CD4-positive, alpha-beta T cell treated with Interleukin-21 for 1 hour (primary cell): Measurements from ENCODE around the gene EZH1.

Experiments
- DNase-seq: peaks from one replicate; pipeline ENCODE4 v3.0.0-alpha.2; 2020

The EZH1 gene

DNA sequence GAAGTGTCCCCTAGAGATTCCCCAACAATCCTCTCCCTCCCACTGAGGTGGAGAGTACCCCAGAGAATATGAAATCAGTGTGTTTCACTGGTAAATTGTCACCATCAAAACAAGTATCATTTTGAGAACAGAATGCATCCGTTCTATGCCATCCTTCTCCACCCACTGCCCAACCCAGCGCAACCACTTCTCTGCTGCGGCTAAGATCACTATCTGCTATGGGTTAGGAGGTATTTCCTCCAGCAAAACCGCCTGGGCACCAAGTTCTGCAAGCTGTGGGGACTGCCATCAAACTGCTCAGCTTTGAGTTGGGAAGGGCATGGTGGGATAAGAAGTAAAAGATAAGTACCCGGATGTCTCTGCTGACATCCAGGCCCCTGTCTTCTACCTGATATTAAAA is 38.1 kb downstream of the EZH1 start:
- peak; percentile 66 for DNase-seq

DNA sequence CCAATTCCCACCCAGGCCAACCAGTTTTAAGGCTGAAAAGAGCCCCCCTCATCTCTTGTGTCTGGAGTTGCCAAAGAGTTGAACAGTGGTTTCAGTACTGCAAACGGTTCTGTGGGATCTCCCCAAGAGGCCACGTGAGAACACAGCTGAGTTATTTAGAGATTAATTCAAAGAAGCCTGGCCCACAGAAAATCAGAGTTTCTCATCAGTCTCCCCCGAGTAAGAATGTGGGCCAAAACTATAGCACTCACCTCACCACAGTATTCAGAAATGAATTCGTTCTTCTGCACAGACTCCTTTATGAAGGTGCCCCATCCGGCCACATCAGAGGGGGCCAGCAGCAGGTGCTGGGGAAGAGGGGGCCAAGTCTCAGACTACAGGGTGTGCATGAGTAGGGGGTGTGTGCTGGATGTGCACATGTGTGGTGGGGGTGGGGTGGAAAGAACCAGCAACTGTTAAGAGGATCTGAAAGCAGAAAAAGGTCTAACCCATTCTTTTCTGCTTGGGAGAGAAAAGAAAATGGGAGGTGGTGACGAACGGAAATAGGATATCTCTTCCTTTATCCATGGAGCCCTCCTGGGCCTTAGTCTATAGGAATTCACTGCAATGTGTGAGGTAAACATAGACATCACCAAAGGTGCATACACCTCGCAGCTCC is 39.9 kb downstream of the EZH1 start:
- no peak for DNase-seq

DNA sequence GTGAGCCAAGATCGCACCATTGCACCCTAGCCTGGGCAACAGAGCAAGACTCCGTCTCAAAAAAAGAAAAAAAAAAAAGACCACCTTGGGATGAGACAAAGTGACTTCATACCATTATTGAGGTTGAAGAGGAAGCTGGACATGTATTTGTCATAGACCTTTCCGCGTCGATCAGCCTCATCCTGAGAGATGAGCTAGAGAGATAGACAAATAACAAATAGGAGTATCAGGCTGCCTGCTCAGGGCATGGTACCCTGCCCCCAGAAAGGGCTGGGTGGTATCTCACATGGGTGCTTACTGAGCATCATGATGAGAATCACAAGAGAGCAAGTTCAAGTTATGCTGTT is 40.4 kb downstream of the EZH1 start:
- DNase-seq, result no peak

DNA sequence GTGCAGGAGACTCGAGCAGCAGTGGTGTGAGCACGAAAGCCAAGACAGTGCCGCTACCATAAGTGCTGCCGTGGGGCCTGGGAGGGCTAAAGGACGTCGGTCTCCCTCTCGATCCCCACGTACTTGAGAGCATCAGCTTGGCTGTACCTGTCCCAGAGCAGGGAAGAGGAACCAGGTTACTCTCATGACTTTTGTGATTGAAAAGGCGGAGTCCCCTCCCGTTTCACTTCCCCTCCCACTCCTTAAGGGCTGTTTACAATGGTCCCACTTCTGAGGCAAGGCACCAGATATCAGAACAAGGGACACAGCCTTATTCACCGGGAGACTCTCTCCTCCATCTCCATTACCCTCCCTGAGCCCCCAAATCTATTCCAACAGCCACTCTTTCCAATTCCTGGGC is 42.4 kb downstream of the EZH1 start:
- no peak for DNase-seq

DNA sequence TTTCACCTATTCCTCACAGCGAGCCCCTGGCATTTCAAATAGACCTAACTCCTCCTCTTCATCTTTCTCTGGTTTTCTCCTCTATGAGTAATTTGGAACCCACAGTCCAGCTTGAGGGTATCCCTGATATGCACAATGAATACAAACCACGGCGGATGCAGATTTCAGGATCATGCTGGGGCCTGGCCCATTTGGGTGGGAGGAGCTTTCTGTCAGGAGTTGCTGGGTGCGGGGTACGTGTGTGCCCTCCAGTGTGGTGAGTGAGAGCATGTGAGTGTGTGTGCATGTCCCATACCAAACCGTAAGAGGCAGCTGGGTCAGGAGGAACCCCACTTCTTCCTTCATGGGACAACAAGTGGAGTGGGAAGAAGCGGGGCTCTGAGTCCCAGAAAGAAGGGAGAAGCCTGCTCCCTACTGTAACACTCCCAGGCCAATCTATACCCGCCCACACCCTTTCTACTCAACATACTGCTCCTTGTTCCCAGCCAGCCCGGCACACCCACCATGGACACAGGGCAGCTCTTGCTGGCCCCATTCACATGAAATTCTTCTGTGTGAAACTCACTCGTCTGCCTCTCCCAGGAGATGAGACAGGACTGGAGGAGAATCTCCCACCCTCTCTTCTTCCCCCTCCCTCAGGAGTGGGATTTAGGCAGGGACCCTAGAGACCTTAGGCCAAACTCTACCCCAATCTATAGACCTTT is 44.1 kb downstream of the EZH1 start:
- DNase-seq, result no peak

DNA sequence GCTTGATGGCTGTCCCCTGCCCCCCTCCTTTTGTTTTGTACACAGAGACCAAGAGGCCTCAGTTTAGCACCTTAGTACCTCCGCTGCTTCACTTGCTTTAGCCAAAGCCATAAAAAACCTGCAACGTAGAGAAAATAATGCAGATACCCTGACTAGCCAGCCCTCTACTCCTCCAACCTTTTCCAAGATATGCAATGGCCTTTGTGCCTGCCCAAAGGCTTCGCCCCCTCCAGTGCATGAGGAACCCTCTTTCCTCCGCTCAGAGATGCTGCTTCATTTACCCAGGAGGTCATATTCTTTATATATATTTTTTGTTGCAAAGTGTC is 45.5 kb downstream of the EZH1 start:
- no peak for DNase-seq

DNA sequence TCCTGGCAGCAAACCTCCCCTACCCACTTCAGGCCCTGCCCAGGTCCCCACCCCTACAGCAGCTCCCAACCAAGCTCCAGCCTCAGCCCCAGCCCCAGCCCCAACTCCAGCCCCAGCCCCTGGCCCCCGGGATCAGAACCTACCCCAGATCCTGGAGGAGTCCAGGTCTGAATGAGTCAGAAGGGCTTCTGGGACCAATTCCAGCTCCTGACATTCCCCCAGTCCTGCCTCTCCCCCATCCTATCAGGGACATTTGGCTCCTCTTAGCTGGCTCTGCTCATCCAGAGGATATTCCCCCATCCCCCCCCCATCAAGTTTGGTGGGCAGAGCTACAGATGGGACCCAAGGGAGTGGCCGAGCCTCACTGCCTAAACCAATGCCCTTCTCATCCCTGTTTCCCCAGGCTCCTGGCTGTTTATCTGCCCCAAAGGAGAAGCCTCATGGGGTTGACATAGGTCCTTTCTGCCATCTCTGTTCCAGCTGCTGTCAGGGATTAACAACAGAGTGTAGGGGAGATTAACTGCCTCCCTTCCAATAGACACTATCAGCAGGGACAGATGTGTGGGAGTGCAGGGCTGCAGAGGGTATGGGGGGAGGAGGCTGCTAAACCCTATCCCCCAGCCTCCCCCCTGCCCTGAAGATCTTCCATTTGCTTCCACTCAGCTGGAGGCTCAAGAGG is 46.0 kb downstream of the EZH1 start:
- DNase-seq, result no peak

DNA sequence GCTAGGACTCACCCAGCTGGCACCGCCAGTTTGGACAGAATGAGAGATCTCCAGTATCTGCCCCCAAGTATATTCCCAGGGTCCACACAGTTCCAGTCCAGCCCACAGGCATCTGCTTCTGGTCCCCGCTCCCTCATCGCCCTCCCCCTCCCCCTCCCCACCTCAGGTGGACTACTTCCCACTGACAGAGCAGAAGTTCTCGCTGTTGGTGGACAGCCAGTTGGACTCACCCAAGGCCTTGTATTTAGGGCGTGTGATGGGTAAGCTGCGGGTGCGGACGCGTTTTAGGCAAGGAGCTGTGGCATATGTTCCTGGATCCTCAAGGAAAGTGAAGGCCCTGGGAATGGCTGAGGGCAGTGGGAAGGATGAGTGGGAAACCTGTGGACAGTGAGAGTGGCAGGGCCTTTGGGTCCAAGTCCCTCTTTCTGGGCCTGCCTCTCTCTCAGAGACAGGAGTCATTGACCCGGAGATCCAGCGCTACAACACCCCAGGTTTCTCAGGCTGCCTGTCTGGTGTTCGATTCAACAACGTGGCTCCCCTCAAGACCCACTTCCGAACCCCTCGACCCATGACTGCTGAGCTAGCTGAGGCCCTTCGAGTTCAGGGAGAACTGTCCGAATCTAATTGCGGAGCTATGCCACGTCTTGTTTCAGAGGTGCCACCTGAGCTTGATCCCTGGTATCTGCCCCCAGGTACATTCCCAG is 47.6 kb downstream of the EZH1 start:
- no peak for DNase-seq

DNA sequence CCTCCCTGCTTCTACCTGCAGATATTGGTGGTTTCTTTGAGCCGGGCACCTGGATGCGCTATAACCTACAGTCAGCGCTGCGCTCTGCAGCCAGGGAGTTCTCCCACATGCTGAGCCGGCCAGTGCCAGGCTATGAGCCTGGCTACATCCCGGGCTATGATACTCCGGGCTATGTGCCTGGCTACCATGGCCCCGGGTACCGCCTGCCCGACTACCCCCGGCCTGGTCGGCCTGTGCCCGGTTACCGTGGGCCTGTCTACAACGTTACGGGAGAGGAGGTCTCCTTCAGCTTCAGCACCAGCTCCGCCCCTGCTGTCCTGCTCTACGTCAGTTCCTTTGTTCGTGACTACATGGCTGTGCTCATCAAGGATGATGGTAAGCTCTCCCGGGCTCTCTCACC is 49.3 kb downstream of the EZH1 start:
- no peak for DNase-seq

DNA sequence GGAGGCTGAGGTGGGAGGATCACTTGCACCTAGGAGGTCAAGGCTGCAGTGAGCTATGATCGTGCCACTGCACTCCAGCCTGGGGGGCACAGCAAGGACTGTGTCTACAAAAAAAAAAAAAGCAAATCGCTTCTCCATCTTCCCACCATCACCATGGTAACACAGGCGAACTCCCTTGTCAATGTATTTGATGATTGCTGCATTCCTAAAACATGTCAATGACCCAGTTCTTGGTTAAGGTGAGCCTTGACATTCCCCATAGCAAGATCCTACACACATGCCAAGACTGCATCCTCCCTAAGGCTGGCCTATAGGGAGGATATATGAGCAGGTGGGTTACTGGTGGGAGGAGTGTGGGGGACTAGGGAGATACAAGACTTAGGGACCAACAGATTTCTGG is 50.3 kb downstream of the EZH1 start:
- DNase-seq, result no peak

DNA sequence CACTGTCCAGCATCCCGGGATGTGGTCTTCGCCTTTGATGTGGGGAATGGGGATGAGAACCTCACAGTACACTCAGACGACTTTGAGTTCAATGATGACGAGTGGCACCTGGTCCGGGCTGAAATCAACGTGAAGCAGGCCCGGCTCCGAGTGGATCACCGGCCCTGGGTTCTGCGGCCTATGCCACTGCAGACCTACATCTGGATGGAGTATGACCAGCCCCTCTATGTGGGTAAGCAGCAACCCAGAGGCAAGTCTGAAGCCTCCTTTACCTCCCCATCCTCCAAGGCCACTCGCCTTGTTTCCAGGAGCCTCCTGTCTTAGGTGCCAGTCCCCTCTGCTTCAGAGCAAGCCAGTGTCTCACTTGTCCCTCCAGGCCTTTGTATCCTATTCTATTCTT is 52.4 kb downstream of the EZH1 start:
- DNase-seq, result no peak

DNA sequence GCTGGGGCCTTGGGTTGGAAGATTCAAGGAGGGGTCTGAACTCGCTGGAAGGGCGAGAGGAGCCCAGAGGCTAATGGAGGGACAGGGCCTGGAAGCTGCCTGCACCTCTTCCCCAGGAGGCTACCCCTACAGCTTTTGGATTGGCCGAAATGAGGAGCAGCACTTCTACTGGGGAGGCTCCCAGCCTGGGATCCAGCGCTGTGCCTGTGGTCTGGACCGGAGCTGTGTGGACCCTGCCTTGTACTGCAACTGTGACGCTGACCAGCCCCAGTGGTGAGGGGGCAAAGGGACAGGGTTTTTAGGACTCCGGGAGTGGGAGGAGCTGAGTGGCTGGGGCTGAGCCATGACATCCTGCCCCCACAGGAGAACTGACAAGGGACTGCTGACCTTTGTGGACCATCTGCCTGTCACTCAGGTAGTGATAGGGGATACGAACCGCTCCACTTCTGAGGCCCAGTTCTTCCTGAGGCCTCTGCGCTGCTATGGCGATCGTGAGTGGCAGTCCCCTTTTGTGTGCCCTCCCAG is 53.8 kb downstream of the EZH1 start:
- DNase-seq, result no peak

DNA sequence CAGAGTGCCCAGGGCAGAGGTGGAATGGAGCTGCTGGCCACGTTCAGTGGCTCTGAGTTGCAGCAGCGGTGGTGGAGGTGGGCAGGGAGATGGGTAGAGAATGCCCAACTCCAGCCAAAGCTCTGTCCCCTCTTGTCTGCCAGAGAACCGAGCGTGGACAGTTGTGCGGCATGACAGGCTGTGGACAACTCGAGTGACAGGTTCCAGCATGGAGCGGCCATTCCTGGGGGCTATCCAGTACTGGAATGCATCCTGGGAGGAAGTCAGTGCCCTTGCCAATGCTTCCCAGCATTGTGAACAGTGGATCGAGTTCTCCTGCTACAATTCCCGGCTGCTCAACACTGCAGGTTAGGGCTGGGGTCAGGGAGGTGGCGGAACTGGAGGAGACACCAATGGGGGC is 54.2 kb downstream of the EZH1 start:
- no peak for DNase-seq

DNA sequence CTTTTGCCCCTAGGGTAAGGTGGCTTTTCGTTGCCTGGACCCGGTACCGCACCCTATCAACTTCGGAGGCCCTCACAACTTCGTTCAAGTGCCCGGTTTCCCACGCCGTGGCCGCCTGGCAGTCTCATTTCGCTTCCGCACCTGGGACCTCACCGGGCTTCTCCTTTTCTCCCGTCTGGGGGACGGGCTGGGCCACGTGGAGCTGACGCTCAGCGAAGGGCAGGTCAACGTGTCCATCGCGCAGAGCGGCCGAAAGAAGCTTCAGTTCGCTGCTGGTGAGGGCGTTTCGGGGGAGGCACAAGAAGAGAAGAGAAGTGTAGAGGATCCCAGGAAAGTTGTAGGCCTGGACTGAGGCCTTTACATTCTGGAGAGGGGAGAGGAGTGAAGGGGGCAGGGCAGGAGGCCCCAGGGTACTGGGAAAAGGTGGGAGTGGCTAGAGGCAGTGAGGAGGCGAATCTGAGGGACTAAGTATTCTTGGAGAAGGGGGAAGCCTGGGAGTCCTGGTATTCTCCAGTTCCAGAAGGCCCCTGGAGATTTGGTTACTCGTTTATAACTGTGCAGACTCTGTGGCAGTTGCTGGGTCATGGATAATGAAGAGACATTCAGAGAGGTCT is 57.0 kb downstream of the EZH1 start:
- DNase-seq, result no peak

DNA sequence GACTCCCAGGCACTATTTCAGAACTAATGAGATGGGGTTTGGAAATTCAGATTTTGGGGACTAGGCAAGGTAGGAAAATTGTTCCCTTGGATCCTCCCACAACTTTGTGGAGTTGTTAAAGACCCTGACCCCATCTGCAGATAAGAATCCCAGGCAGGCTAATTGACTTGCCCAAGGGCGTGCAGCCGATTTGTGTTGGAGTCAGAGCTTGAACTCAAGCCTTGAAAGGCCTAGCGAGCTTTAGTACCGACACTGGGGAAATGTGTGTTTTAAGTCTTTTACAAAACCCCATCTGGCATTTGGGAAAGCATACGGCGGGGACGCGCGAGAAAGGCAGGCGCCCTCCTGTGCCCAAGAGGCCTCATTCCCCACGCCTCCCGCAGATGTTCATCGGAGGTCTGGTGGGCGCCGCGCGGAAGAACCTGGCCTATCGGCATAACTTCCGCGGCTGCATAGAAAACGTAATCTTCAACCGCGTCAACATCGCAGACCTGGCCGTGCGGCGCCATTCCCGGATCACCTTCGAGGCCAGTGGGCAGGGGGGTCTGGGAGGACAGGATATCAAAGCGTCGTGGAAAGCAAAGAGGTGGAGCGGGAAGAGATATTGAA is 58.2 kb downstream of the EZH1 start:
- DNase-seq, result no peak

DNA sequence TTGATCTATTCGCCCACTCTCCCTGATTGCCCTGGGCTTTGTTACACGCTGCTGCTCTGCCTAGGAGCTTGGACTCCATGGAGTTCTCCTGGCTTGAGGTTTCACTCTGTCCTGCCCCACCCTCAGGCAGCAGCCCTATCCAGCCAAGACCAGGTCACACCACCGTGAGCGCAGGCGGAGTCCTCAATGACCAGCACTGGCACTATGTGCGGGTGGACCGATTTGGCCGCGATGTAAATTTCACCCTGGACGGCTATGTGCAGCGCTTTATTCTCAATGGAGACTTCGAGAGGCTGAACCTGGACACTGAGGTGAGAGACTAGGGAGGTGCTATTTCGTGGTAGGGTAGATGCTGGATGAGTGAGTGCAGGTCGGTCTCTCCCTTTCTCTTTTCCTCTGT is 59.0 kb downstream of the EZH1 start:
- DNase-seq, result no peak

DNA sequence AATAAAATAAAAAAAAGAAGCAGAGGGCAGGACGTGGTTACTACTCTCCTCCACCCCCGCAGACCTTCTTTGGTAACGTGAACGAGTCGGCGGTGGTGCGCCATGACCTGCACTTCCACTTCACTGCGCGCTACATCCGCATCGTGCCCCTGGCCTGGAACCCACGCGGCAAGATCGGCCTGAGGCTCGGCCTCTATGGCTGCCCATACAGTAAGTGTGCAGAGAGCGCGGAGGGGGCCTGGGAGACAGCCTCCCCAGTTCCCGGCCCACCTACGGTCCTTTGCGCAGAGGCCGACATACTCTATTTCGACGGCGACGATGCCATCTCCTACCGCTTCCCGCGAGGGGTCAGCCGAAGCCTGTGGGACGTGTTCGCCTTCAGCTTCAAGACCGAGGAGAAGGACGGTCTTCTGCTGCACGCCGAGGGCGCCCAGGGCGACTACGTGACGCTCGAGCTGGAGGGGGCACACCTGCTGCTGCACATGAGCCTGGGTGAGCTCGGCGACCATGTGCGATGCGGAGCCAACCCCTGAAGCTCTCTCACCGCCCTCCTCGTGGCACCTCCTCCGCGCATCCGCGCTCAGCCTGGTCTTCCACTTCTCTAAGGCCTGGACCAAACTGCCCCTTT is 59.8 kb downstream of the EZH1 start:
- no peak for DNase-seq

DNA sequence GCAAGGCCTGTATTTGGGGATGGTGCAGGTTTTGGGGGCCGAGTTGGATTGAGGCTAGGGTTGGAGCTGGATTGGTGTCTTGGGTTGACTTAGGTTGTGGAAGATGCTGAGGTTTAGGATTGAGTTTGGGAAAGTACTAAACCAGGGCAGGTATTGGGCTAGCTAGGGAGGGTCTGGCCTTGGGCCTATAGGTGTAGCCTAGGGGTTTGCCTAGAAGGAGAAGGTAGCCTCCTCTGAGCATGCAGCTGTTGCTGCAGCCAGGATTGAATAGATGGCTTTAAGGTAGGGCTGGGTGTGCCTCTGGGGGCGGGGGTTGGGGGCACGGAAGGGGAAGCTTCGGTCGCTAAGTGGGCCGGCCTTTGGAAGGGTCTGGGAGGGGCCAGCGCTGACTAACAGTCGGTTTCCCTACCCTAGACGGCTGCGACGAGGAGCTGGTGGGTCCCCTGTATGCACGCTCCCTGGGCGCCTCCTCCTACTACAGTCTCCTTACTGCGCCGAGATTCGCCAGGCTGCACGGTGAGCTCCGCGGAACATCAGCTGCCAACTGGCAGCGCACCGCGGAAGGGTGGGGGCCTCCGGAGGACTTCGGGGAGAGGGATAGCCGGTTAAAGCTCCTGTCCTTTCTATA is 61.3 kb downstream of the EZH1 start:
- DNase-seq, result no peak

DNA sequence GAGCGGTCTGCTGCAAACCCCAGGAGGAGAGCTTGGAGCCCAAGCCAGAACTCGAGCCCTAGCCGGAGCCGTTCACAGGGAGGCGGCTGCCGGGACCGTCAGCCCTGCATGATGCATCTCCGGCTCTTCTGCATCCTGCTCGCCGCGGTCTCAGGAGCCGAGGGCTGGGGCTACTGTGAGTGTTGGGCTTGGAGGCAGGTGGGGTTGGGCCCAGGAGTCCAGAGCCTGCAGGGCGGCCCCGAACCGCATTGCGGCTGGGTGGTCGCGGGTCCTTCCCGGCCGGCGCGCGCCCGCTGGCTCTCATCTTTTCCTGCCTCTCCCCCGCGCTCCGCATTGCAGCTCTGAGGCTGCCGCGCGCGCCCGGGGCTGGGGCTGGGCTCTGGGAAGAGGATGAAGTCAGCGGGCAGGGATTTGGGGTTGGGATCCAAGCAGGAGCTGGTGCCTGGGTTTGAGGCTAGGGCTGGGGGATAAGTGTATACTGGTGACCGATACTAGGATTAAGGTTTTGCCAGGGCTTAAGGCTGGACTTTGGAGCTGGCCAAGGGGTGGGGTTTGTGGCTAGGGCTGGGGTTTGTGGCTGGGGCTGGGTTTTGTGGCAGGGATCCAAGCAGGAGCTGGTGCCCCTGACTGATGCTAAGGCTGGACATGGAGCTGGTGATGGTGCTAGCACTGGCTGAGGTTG is 62.0 kb downstream of the EZH1 start:
- DNase-seq, result no peak

DNA sequence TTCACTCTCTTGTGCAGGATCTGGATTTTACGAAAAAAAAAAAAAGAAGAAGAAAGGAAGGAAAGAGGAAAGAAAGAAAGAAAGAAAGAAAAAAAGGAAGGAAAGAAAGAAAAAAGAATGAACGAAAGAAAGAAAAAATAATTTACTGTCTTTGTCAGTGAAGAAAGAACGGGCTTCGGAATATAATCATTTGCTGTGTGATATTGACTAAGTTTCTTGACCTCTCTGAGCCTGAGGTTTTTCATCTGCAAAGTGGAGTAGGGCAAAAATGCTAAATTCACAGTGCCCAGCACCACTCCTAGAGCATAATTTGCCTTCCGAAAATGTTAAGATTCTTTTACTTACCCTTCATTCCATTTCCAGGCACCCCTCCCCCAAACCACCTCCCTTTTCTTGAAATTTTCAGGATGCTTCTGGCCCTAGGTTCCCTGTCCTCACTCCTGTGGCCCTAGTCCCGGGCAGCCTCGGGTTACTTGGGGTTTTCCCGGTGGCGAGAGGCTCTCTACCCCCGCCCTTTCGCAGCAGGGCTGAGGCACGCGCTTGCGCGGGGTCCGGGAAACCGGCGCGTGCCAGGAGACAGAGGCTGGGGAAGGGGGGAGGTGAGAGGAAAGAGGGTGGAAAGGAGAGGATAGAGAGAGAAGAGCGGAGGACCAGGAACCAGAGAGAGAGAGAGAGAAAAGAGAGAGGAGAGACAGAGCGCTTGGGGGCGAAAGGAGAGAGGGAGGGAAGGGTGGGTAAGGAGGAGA is 62.7 kb downstream of the EZH1 start, which contains the start of gene CNTNAP1:
Gene CNTNAP1, plus strand, starts transcription at position 556 of the 746 bp plus-strand sequence. CDS start 299 bp downstream, outside the sequence.
- DNase-seq, result no peak
